Ectodermal cell (in vitro differentiated cells): ENCODE measurements around the gene SARM1.
A peak's percentile ranks its signal among the peaks of the same experiment; 100 is the strongest.

Experiments used
- H3K27ac ChIP-seq: 2 replicates; pipeline ENCODE4 v1.7.0; 2013; ENCODE audit warnings: mild to moderate bottlenecking, low read depth, low read length; ENCODE audit not compliant: insufficient read depth, poor library complexity, severe bottlenecking
- H3K27me3 ChIP-seq: 2 replicates; pipeline ENCODE4 v1.7.0; 2013; ENCODE audit warnings: mild to moderate bottlenecking, low read length; ENCODE audit not compliant: insufficient read depth, control insufficient read depth, poor library complexity, severe bottlenecking
- H3K36me3 ChIP-seq: one replicate; pipeline ENCODE4 v1.7.0; 2013; ENCODE audit warnings: low read length; ENCODE audit not compliant: control insufficient read depth, insufficient read depth
- H3K4me1 ChIP-seq: one replicate; pipeline ENCODE4 v1.7.0; 2013; ENCODE audit warnings: low read length; ENCODE audit not compliant: control insufficient read depth, insufficient read depth
- H3K4me3 ChIP-seq: 2 replicates; pipeline ENCODE4 v1.7.0; 2013; ENCODE audit warnings: low read depth, low read length, control low read depth; ENCODE audit not compliant: insufficient read depth
- H3K9me3 ChIP-seq: 2 replicates; pipeline ENCODE4 v1.7.0; 2013; ENCODE audit warnings: mild to moderate bottlenecking, low read length, moderate library complexity; ENCODE audit not compliant: control insufficient read depth
- WGBS, 2 experiments: methylation state at CpG; one replicate each; pipeline ENCODE4 v1.1.7; 2013; ENCODE audit warnings: missing lambda C conversion rate in 2 of 2; 5-methylcytosine and 5-hydroxymethylcytosine counted together

The SARM1 gene

GRCh38 chr17:28350271-28350670 is 21.2 kb upstream of the SARM1 start:
- Histone ChIP-seq H3K27me3 (no peaks in the 10 kb centered on the region), H3K27ac (no peak overlapping the region), H3K36me3 (peaks cover 30% of the 10 kb centered on the region), H3K4me1 (peaks cover 4% of the 10 kb centered on the region), H3K4me3 (no peak overlapping the region), H3K9me3 (no peaks in the 10 kb centered on the region)
- 94 to 95% methylated on average over 7 of the region's 7 CpGs for WGBS, 2 experiments

- no peaks in the 10 kb centered on the region for H3K27me3 ChIP-seq
- H3K4me1 ChIP-seq = peaks cover 7% of the 10 kb centered on the region
- peaks cover 24% of the 10 kb centered on the region for H3K36me3 ChIP-seq
- peak within 1 kb of the TSS; percentile 38 for H3K27ac ChIP-seq
- peak within 1 kb of the TSS; percentile 83 for H3K4me3 ChIP-seq
- H3K9me3 ChIP-seq = no peaks in the 10 kb centered on the region
- WGBS, 2 experiments = 0 to 1% methylated on average over 80 of the region's 80 CpGs
Observed at GRCh38 chr17:28357061-28357900, 14.2 kb upstream of the SARM1 start, which contains the start of gene POLDIP2. TSS of gene POLDIP2 (minus strand) at chr17:28357527. CDS start at chr17:28357448, 79 bp downstream.

DNA sequence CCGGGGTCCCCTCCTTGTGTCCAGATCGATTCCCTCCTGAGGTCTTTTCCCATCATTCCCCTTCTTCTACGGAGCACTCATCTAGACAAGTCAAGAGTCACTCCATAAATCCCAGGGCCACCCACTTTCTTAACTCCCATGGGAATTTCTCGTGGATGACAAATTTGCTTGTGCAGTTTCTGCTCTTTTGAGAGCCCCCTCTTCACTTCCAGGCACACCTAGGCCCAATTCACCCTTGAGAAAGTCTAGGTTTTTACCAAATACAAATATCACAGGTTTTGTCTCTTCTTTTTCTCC is 13.6 kb upstream of the SARM1 start:
- peaks cover 24% of the 10 kb centered on the region for H3K36me3 ChIP-seq

DNA sequence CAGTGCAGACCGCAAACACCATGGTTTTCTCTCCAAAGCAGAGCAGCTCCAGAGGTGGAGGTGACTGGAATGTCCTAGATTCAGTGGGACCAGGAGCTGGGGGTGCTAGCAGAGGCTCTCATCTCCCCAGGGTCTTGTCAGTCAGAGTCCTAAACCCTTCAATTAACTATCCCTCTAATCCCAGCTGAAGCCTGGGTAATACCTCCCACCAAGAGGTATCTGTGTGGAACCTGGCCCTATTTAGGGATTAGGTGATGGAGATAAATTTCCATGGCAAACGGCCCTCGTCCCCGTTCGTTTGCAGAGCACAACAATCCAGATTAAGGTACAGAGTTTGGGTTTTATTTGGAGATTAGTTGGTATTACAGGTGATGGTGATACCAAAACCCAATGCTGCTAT is 8.3 kb upstream of the SARM1 start:
- H3K4me3 ChIP-seq = no peak overlapping the region
- 95 to 96% methylated on average over 5 of the region's 5 CpGs for WGBS, 2 experiments
- no peaks in the 10 kb centered on the region for H3K9me3 ChIP-seq
- no peak overlapping the region for H3K27ac ChIP-seq
- peaks cover 5% of the 10 kb centered on the region for H3K4me1 ChIP-seq
- no peaks in the 10 kb centered on the region for H3K27me3 ChIP-seq
- peaks cover 11% of the 10 kb centered on the region for H3K36me3 ChIP-seq

More for the DNA sequence above, 13.6 kb upstream of the SARM1 start:
- 4 to 9% methylated on average over 4 of the region's 4 CpGs for WGBS, 2 experiments
- H3K4me3 ChIP-seq = peak overlapping the region; percentile 83
- H3K4me1 ChIP-seq = peaks cover 7% of the 10 kb centered on the region
- H3K27me3 ChIP-seq = no peaks in the 10 kb centered on the region
- no peaks in the 10 kb centered on the region for H3K9me3 ChIP-seq
- H3K27ac ChIP-seq = peak overlapping the region; percentile 38

DNA sequence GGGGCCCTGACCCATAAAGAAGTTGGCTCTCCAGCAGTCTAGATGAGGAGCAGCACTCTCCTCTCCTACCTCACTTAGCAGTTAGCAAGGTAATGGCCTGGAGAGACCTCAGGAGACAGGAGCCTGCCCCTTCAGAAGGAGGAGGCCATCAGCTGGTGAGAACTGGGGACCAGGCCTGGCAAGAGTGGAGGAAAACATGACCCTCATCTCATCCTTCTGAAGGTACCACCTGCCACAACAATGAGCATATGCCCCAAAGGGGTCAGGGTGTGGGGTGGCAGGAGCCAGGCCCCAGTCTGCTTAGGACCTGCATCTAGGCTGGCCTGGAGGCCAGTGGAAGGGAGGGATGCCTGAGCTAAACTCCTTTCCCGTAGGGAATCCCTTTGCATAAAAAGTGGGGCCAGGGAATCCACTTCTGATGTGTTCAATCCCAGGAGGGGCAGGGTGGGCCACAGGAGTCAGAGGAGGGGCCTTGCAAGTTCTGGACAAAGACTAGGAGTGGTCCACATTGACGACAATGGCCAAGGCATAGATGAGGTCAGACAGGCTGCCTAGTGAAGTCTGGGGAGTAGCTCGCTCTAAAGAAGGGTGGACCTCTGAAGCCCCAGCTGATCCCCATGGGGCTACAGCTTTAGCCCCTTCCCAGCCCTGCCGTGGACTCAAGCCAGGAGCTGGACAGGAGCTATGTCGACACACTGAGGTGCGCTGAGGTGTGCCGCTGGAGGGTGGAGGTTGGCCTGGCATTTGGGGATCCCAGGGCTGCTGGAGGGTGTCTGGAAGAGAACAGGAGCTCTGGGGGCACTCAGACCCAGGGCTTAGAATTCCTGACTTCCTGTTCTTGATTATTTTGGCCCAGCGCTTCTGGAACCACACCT is 7.5 kb upstream of the SARM1 start:
- H3K36me3 ChIP-seq = peaks cover 11% of the 10 kb centered on the region
- 93 to 96% methylated on average over 8 of the region's 8 CpGs for WGBS, 2 experiments
- no peak overlapping the region for H3K27ac ChIP-seq

GRCh38 chr17:28364665-28365363 is 6.7 kb upstream of the SARM1 start, which contains the start of gene SEBOX:
TSS of gene SEBOX (minus strand) at chr17:28365199. CDS start at chr17:28365151, 48 bp downstream.
- Histone ChIP-seq H3K9me3 (no peaks in the 10 kb centered on the region), H3K4me1 (peaks cover 4% of the 10 kb centered on the region), H3K4me3 (no peak within 1 kb of the TSS), H3K27me3 (no peaks in the 10 kb centered on the region), H3K27ac (no peak within 1 kb of the TSS), H3K36me3 (peaks cover 11% of the 10 kb centered on the region)
- 90 to 92% methylated on average over 12 to 13 of the region's 13 CpGs for WGBS, 2 experiments

More for the DNA sequence above, 7.5 kb upstream of the SARM1 start:
- no peaks in the 10 kb centered on the region for H3K27me3 ChIP-seq
- no peak overlapping the region for H3K4me3 ChIP-seq
- no peaks in the 10 kb centered on the region for H3K4me1 ChIP-seq
- no peaks in the 10 kb centered on the region for H3K9me3 ChIP-seq

DNA sequence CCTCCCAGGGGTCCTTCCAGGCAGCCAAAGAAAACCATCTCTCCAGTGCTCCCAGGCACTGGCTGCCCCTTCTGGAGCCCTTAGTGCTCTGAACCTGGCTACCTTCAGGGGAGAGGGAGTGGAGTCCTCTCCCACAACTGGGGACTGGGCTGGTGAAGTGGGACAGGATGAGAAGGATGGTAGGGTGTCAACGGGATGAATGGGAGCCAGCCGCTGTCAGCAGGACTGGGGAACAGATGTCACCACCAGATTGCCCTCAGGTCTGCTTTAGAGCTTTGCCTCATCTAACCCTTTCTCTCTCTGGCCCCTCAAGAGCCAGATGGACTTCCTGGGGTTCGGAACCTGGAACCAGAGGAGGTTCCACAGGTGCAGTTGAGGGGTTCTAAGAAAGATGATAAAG is 6.0 kb upstream of the SARM1 start:
- Histone ChIP-seq H3K27me3 (no peaks in the 10 kb centered on the region), H3K27ac (no peak overlapping the region), H3K4me1 (peaks cover 9% of the 10 kb centered on the region), H3K36me3 (peaks cover 6% of the 10 kb centered on the region), H3K9me3 (no peaks in the 10 kb centered on the region), H3K4me3 (no peak overlapping the region)
- 88 to 93% methylated on average over 3 of the region's 3 CpGs for WGBS, 2 experiments

GRCh38 chr17:28366605-28367004 is 4.9 kb upstream of the SARM1 start:
- Histone ChIP-seq H3K27ac (no peak overlapping the region), H3K4me3 (no peak overlapping the region), H3K36me3 (no peaks in the 10 kb centered on the region), H3K27me3 (no peaks in the 10 kb centered on the region), H3K4me1 (peaks cover 13% of the 10 kb centered on the region), H3K9me3 (no peaks in the 10 kb centered on the region)
- 82% methylated on average over 1 of the region's 1 CpG for WGBS, 2 experiments

DNA sequence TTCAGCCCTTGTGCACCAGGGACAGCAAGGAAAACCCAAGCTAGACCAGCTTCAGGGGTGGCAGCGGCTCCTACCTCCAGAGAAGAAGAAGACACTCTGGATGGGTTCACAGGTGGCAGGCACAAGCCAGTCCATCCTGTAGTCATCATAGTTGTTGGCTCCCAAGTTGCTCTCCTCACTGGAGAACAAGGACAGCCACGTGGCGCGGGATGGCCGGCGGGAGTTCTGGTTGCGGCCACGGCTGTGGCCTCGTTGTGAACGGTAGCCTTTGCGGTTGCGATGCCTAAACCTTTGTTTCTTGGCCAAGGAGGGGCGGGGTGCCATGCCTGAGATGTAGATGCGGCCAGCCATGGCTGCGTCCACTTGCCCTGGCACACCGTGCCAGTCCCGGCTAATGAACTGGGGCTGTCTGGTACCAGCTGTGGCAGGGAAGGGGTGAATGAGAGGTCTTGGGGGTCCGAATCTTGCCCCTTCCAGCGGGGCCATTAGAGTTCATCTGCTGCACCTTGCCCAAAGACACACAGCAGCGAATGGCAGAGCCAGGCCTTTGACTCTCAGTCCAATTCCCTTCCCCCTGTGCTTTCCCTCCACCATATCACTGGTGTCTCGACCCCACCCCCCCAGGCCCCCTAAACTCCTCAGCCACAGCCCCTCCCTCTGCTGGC is 3.7 kb upstream of the SARM1 start:
- H3K9me3 ChIP-seq = no peaks in the 10 kb centered on the region
- no peak overlapping the region for H3K27ac ChIP-seq
- H3K4me1 ChIP-seq = peaks cover 13% of the 10 kb centered on the region
- WGBS, 2 experiments = 91 to 92% methylated on average over 21 of the region's 21 CpGs
- H3K36me3 ChIP-seq = no peaks in the 10 kb centered on the region
- no peak overlapping the region for H3K4me3 ChIP-seq
- peaks cover 11% of the 10 kb centered on the region for H3K27me3 ChIP-seq
